GM13977 (cell line): ENCODE measurements around the gene ARID1B.

Source experiments
- DNase-seq: peaks from one replicate; pipeline ENCODE4 v3.0.0; 2012; ENCODE audit warnings: low spot score
- in situ Hi-C: fragments of 300-500 bp; cut with MboI; formaldehyde crosslinking; loops from one replicate; pipeline ENCODE4 v1.12.0; 2022; ENCODE audit warnings: low sequenced_read_pairs, low pct_unique_long_range_greater_than_20kb, mixed read lengths, inconsistent platforms; ENCODE audit not compliant: unreplicated experiment
- TF ChIP-seq, protein P1 (sequence below): IDR thresholded peaks from 2 replicates; pipeline ENCODE4 v1.5.1; 2012; ENCODE audit warnings: mild to moderate bottlenecking, control low read depth; ENCODE audit not compliant: insufficient read depth; ENCODE audit errors: extremely low read depth, missing control alignments

The ARID1B gene

GRCh38 chr6:156878681-156879080 lies 101.5 kb downstream of the ARID1B start:
- in situ Hi-C loops, result no loop called here
- TF ChIP-seq, protein P1, sequence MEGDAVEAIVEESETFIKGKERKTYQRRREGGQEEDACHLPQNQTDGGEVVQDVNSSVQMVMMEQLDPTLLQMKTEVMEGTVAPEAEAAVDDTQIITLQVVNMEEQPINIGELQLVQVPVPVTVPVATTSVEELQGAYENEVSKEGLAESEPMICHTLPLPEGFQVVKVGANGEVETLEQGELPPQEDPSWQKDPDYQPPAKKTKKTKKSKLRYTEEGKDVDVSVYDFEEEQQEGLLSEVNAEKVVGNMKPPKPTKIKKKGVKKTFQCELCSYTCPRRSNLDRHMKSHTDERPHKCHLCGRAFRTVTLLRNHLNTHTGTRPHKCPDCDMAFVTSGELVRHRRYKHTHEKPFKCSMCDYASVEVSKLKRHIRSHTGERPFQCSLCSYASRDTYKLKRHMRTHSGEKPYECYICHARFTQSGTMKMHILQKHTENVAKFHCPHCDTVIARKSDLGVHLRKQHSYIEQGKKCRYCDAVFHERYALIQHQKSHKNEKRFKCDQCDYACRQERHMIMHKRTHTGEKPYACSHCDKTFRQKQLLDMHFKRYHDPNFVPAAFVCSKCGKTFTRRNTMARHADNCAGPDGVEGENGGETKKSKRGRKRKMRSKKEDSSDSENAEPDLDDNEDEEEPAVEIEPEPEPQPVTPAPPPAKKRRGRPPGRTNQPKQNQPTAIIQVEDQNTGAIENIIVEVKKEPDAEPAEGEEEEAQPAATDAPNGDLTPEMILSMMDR, result no peak
- DNase-seq, result no peak

DNA sequence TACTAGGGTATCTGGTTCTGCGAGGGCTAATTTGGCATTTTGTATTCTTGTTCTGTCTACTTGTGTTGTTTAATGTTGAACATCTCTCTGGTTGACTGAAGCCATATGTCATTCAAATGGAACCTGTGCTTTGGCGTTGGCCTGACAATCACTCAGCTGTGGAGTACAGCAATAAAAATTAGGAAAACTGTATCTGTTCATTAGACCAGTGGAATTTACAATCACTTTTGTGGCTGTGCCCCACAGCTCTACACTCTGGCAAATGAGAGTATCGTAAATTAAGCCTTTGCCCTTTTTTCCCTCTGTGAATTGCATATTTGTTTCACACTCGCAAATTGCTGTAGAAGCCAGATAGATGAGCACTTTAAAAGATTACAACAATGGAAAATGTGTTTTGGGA lies 102.0 kb downstream of the ARID1B start:
- in situ Hi-C loops, result no loop called here
- DNase-seq, result no peak

GRCh38 chr6:156879591-156879990 lies 102.4 kb downstream of the ARID1B start:
- DNase-seq, result no peak
- TF ChIP-seq, protein P1, result no peak
- in situ Hi-C loops, result no loop called here

More for the DNA sequence above, 102.0 kb downstream of the ARID1B start:
- TF ChIP-seq, protein P1, result no peak

- no peak for DNase-seq
- in situ Hi-C loops, result no loop called here
- TF ChIP-seq, protein P1, result no peak
Measured at GRCh38 chr6:156880913-156881312, 103.7 kb downstream of the ARID1B start.

DNA sequence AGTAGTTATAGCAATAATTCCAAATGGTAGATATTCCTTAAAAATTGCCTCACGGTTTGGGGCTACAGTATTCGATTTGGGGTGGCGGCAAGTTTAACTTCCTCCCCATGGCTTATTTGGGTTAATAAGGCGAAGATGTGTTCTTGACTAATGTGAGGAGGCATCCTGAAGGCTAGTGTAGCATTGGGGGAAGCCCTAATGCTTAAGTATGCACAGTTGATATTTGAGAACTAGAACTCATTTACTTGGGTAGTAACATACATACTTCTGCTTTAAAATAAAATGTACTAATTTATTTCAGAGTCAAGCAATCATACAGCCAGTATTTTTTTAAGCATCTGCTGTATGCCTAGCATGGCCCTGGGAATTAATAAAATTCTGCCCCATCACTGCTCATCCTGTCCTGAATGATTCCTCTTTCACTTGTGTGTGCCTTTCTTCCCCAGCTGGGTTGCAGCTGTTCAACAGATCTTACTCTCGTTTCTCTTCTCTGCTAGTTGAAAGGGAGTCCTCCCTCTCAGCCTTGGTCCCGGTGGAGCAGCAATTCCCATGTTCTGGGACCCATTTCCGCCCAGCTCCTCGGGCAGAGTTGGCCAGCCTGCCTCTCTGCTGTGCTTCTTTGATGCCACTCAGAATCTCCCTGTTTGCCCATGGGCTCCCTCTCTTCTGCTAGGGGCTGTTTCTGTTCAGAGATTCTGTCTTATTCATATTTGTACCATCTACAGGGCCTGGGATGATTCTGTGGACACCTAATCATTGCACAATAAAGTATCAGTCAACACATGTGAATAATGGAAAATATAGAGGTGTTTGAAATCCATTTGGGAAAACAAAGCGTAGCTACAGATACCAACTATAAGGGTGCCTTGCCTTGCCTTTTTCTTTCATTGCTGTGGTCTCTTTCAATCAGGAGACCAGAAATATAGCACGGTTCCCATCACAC lies 104.8 kb downstream of the ARID1B start:
- no peak for DNase-seq
- TF ChIP-seq, protein P1, result no peak
- in situ Hi-C loops, result no loop called here

DNA sequence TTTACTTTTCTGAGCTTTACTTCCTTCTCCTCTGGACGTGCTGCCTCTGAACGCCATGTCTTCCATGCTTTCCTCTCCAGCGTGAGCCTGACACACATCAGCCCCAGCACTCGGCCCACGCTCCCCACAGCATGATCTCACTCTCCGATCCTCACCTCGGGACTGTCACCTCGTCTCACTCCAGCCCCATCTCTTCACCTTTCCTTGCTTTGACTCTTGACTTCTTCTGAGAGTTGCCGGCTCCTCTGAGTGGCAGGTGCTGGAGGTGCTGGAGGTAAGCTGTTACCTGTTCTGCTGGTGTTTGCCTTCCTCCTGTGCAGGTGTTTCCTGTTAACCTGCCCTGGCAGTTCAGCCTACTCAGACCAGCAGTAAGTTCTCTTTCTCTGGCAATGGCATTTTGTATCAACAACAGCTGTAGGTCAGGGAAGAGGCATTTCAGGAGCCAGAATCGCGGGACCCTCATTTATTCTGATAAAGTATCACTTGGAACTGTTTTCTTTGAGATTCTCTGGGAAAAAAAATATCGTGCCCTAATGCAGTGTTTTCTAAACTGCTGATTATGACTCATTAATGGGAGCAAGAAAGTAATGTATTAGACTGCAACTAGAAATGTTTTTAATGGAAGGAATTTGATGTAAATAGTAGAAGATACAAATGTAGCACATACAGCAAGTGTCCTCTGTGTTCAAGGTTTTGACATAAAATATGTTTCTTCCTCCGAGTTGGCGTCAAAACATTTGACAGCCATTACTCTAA lies 106.5 kb downstream of the ARID1B start:
- TF ChIP-seq, protein P1, result no peak
- in situ Hi-C loops, result no loop called here
- no peak for DNase-seq
